Activated CD8-positive, alpha-beta T cell treated with anti-CD3 and anti-CD28 coated beads for 36 hours (primary cell): ENCODE data around the gene HSBP1L1. TPM values are rescaled to one million over a fixed set of nuclear protein-coding genes. Genes with fewer than 3 reads are reported as not detected.
A peak's percentile ranks its signal among the peaks of the same experiment; 100 is the strongest.

Experiments
- ATAC-seq: fragments of 200-7000 bp; cut with Tn5 transposase; one replicate; pipeline ENCODE4 v1.10.0; 2021; ENCODE audit warnings: mild to moderate bottlenecking, moderate library complexity
- CTCF ChIA-PET: fragments of 350-600 bp; sonication (Branson Sonifier 250); formaldehyde crosslinking; loops from one replicate; lab custom pipeline; 2021; ENCODE audit warnings: antibody characterized with exemption; lab: Charles Lee
- POLR2A ChIA-PET: fragments of 350-600 bp; sonication (Branson Sonifier 250); formaldehyde crosslinking; loops from one replicate; lab custom pipeline; 2021; ENCODE audit warnings: antibody characterized with exemption; lab: Charles Lee
- DNase-seq: peaks from one replicate; pipeline ENCODE4 v3.0.0-alpha.2; 2020
- H3K27ac Mint-ChIP-seq: one replicate; pipeline ENCODE4 v1.8.0; 2021; ENCODE audit warnings: mild to moderate bottlenecking, mixed read lengths
- H3K27me3 Mint-ChIP-seq: one replicate; pipeline ENCODE4 v1.8.0; 2021; ENCODE audit warnings: mixed read lengths
- H3K36me3 Mint-ChIP-seq: one replicate; pipeline ENCODE4 v1.8.0; 2021; ENCODE audit warnings: low read depth, mixed read lengths
- H3K4me1 Mint-ChIP-seq: one replicate; pipeline ENCODE4 v1.8.0; 2021; ENCODE audit warnings: low read depth, mixed read lengths
- H3K4me3 Mint-ChIP-seq: one replicate; pipeline ENCODE4 v1.8.0; 2021; ENCODE audit warnings: mild to moderate bottlenecking, moderate library complexity, mixed read lengths
- H3K9me3 Mint-ChIP-seq: one replicate; pipeline ENCODE4 v1.8.0; 2021; ENCODE audit warnings: mixed read lengths
- CTCF ChIP-seq: fragments of 200-600 bp; IDR thresholded peaks from one replicate; pipeline ENCODE4 v1.8.0; 2022; ENCODE audit warnings: antibody characterized with exemption, mild to moderate bottlenecking
- intact Hi-C: fragments of 100-400 bp; cut with micrococcal nuclease; formaldehyde crosslinking; loops from one replicate; pipeline ENCODE4 v1.10.0; 2022
- total RNA-seq, 2 experiments: library from RNA; stranded (reverse); gene quantifications; one replicate each; pipeline ENCODE4 v1.2.3, GENCODE V29; 2021

The HSBP1L1 gene
- total RNA-seq, 2 experiments from 2014 or later = 5.1 TPM

- H3K4me3 Mint-ChIP-seq = no peak overlapping the region
- no peak for TF ChIP-seq CTCF
These were observed 11.7 kb downstream of the HSBP1L1 start for GRCh38 chr18:79975985-79976680.

GRCh38 chr18:79979843-79980242 is 15.4 kb downstream of the HSBP1L1 start:
- Mint-ChIP-seq H3K36me3 (peaks cover 60% of the 10 kb centered on the region), H3K27me3 (no peaks in the 10 kb centered on the region), H3K9me3 (no peaks in the 10 kb centered on the region), H3K4me1 (peaks cover 61% of the 10 kb centered on the region), H3K27ac (peak overlapping the region; percentile 46), H3K4me3 (no peak overlapping the region)
- DNase-seq (no peak), ATAC-seq (no peak)
- POLR2A ChIA-PET = interaction anchor here (1.1 to 1.7 kb wide), 3 partner anchors 8 to 12 kb away, joined by 3 to 4 read pairs (median 3); partner anchors contain the start of gene TXNL4A
- no peak for TF ChIP-seq CTCF
- CTCF ChIA-PET = interaction anchor here (1.4 kb wide), 1 partner anchor 13 kb away, joined by 5 read pairs; no protein-coding TSS in a partner anchor
- intact Hi-C loops = no loop called here

More at GRCh38 chr18:79975985-79976680, 11.7 kb downstream of the HSBP1L1 start:
- intact Hi-C loops = no loop called here
- Mint-ChIP-seq H3K9me3 (no peaks in the 10 kb centered on the region), H3K27me3 (no peaks in the 10 kb centered on the region), H3K4me1 (peaks cover 28% of the 10 kb centered on the region), H3K27ac (peak overlapping the region; percentile 46), H3K36me3 (peaks cover 58% of the 10 kb centered on the region)
- ChIA-PET CTCF (interaction anchor here (1.4 kb wide), 1 partner anchor 10 kb away, joined by 4 read pairs; no protein-coding TSS in a partner anchor), POLR2A (interaction anchor here (0.9 kb wide), 1 partner anchor 12 kb away, joined by 4 read pairs; the partner anchor contains the start of gene TXNL4A)
- ATAC-seq (no peak), DNase-seq (no peak)

- Mint-ChIP-seq H3K4me1 (peaks cover 69% of the 10 kb centered on the region), H3K27me3 (no peaks in the 10 kb centered on the region), H3K27ac (no peak overlapping the region), H3K9me3 (no peaks in the 10 kb centered on the region), H3K36me3 (peaks cover 61% of the 10 kb centered on the region), H3K4me3 (no peak overlapping the region)
- ChIA-PET CTCF (no interaction called here), POLR2A (interaction anchor here (1.7 kb wide), 1 partner anchor 11 kb away, joined by 3 read pairs; no protein-coding TSS in a partner anchor)
- intact Hi-C loops = no loop called here
- ATAC-seq (no peak), DNase-seq (no peak)
- no peak for TF ChIP-seq CTCF
These were observed 16.1 kb downstream of the HSBP1L1 start for GRCh38 chr18:79980585-79980984.

GRCh38 chr18:79982736-79983135 is 18.3 kb downstream of the HSBP1L1 start:
- Mint-ChIP-seq H3K36me3 (peaks cover 67% of the 10 kb centered on the region), H3K27me3 (no peaks in the 10 kb centered on the region), H3K27ac (peak overlapping the region; percentile 72), H3K4me3 (no peak overlapping the region), H3K9me3 (no peaks in the 10 kb centered on the region), H3K4me1 (peaks cover 74% of the 10 kb centered on the region)
- TF ChIP-seq CTCF = no peak
- ATAC-seq (peak; percentile 77), DNase-seq (peak; percentile 60)
- POLR2A ChIA-PET = interaction anchor here (0.8 to 1.2 kb wide), 3 partner anchors 13 to 51 kb away, joined by 3 to 4 read pairs (median 3); partner anchors contain the start of gene RBFA
- intact Hi-C loops = no loop called here
- CTCF ChIA-PET = interaction anchor here (1.1 to 1.6 kb wide), 2 partner anchors 9 to 20 kb away, joined by 4 read pairs; no protein-coding TSS in a partner anchor

GRCh38 chr18:79983253-79983652 is 18.8 kb downstream of the HSBP1L1 start:
- Mint-ChIP-seq H3K36me3 (peaks cover 65% of the 10 kb centered on the region), H3K27ac (peak overlapping the region; percentile 72), H3K27me3 (no peaks in the 10 kb centered on the region), H3K9me3 (no peaks in the 10 kb centered on the region), H3K4me1 (peaks cover 70% of the 10 kb centered on the region), H3K4me3 (peak overlapping the region; percentile 8)
- CTCF ChIA-PET = interaction anchor here (1.1 to 1.6 kb wide), 2 partner anchors 10 to 20 kb away, joined by 4 read pairs; no protein-coding TSS in a partner anchor
- POLR2A ChIA-PET = interaction anchor here (0.8 to 1.4 kb wide), 4 partner anchors 11 to 51 kb away, joined by 3 to 9 read pairs (median 4); partner anchors contain the start of gene RBFA
- DNase-seq = no peak
- TF ChIP-seq CTCF = no peak
- ATAC-seq = no peak
- intact Hi-C loops = no loop called here
